HL-60 (cell line): Measurements from ENCODE around the gene PAOX.
A peak's percentile ranks its signal among the peaks of the same experiment; 100 is the strongest.

Experiments
- DNase-seq, 2 experiments: peaks; one replicate each; pipeline ENCODE4 v3.0.0-alpha.2; 2010 to 2020; ENCODE audit warnings: low read depth in 1 of 2, low spot score in 1 of 2
- H3K27ac ChIP-seq: fragments of 250-450 bp; sonication (Bioruptor Pico); replicated peaks from 2 replicates; pipeline ENCODE4 v1.5.1; 2020; ENCODE audit warnings: mild to moderate bottlenecking, moderate library complexity
- H3K27me3 ChIP-seq: fragments of 250-450 bp; sonication (Bioruptor Pico); 2 replicates; pipeline ENCODE4 v1.5.1; 2021; ENCODE audit warnings: mild to moderate bottlenecking, moderate library complexity; ENCODE audit not compliant: insufficient read depth, poor library complexity, severe bottlenecking
- H3K4me3 ChIP-seq: replicated peaks from 2 replicates; pipeline ENCODE4 v1.5.1; 2011; ENCODE audit warnings: mild to moderate bottlenecking, control low read depth, low read length; ENCODE audit not compliant: insufficient read depth
- GABPA ChIP-seq: IDR thresholded peaks from 2 replicates; pipeline ENCODE4 v1.6.1; 2012; ENCODE audit warnings: low read depth
- POLR2AphosphoS5 ChIP-seq: IDR thresholded peaks from 2 replicates; pipeline ENCODE4 v1.6.1; 2012; ENCODE audit warnings: low read depth
- REST ChIP-seq: IDR thresholded peaks from 2 replicates; pipeline ENCODE4 v1.6.1; 2012; ENCODE audit warnings: low read depth; ENCODE audit not compliant: insufficient replicate concordance
- SPI1 ChIP-seq: IDR thresholded peaks from 2 replicates; pipeline ENCODE4 v1.6.1; 2012; ENCODE audit warnings: low read depth, mild to moderate bottlenecking, borderline replicate concordance
- TF ChIP-seq, protein P1 (sequence below): IDR thresholded peaks from one replicate; pipeline ENCODE4 v1.5.1; 2011; ENCODE audit warnings: low read length, control low read depth, inconsistent platforms; ENCODE audit not compliant: insufficient read depth

The PAOX gene

DNA sequence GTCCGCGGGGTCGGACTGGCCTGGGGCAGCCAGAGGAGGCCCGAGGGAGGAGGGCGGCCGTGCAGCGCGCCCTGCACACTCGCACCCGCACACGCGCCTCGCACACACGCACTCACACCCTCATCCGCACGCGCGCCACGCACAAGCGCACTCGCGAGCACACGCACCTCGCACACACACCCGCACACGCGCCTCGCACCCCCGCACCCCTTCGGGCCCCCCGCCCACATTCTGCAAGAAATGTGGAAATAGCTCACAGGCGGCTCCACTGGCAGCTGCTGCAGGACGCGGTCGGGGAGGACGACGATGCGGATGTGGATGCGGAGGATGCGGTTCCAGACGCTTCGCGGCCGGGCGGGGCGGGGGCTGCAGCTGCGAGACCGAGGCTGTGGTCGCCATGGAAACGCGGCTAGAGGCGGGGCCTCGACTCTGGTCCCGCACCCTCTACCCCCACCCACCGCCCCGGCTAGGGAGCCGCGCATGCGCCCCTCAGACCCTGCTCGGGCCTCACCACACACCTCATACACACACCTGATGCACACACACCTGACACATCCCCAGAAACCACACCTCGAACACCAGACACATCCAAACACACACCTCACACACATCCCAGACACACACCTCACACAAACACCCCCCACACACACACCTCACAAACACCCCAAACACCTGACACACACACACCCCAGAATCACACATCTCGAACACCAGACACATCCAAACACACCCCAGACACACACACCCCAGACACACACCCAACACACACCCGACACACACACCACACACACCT lies 42.3 kb upstream of the PAOX start, which contains the start of gene CALY:
TSS of gene CALY (minus strand) at position 320 of the 793 bp plus-strand sequence. CDS start 7,907 bp downstream, outside the sequence.
- no peak within 1 kb of the TSS for H3K27ac ChIP-seq
- TF ChIP-seq SPI1 (no peak), REST (no peak), GABPA (no peak), POLR2AphosphoS5 (peak; percentile 82)
- H3K27me3 ChIP-seq: peaks cover 29% of the 10 kb centered on the region
- peak in 1 of 2 experiments; percentile 76 for DNase-seq
- no peak within 1 kb of the TSS for H3K4me3 ChIP-seq

- no peak for DNase-seq
- H3K4me3 ChIP-seq: no peak overlapping the region
- peaks cover 29% of the 10 kb centered on the region for H3K27me3 ChIP-seq
- TF ChIP-seq REST: no peak
- TF ChIP-seq POLR2AphosphoS5: no peak
- TF ChIP-seq, protein P1, sequence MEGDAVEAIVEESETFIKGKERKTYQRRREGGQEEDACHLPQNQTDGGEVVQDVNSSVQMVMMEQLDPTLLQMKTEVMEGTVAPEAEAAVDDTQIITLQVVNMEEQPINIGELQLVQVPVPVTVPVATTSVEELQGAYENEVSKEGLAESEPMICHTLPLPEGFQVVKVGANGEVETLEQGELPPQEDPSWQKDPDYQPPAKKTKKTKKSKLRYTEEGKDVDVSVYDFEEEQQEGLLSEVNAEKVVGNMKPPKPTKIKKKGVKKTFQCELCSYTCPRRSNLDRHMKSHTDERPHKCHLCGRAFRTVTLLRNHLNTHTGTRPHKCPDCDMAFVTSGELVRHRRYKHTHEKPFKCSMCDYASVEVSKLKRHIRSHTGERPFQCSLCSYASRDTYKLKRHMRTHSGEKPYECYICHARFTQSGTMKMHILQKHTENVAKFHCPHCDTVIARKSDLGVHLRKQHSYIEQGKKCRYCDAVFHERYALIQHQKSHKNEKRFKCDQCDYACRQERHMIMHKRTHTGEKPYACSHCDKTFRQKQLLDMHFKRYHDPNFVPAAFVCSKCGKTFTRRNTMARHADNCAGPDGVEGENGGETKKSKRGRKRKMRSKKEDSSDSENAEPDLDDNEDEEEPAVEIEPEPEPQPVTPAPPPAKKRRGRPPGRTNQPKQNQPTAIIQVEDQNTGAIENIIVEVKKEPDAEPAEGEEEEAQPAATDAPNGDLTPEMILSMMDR: no peak
- no peak for TF ChIP-seq SPI1
- TF ChIP-seq GABPA: no peak
- H3K27ac ChIP-seq: no peak overlapping the region
These were observed 41.7 kb upstream of the PAOX start for GRCh38 chr10:133337370-133337725.

DNA sequence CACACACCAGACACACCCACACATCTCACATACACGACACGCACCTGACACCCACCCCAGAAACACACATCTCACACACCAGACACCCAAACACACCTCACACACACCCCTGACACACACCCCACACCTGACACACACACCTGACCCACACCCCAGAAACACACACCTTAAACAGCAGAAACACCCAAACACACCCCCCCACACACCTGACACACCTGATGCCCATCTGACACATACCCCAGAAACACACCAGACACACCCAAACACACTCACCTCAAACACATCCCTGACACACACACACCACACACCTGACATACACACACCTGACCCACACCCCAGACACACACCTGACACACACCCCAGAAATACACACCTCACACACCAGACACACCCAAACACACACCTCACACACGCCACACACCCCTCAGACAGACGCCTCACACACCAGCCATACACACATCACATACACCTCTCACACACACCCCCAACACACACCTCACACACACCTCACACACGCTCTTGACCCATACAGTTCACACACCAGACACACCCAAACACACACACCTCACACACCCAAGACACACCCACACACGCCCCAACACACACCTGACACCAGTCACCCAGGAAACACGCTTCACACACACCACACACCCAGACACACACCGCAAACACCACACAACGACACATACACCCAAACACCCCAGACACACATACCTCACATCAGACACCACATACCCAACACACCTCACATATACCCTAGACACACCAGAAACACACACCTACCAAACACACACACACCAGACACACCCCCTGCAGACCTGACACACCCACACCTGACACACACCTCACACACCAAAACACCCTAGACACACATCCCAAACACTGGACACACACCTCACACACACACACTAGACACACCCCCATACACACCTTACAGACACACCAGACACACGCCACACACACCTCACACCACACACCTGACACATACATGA lies 40.7 kb upstream of the PAOX start:
- no peak for DNase-seq
- Histone ChIP-seq H3K27ac (no peak overlapping the region), H3K27me3 (peaks cover 26% of the 10 kb centered on the region), H3K4me3 (no peak overlapping the region)
- no peak for TF ChIP-seq POLR2AphosphoS5
- TF ChIP-seq, protein P1: no peak
- no peak for TF ChIP-seq GABPA
- no peak for TF ChIP-seq SPI1
- TF ChIP-seq REST: no peak
